Posterior cingulate gyrus (tissue), 11 donors: ENCODE measurements around the gene TBC1D22B.

Experiments used
- DNase-seq, 10 donors: peaks; one replicate each; pipeline versions ENCODE4 v3.0.0 to v3.0.0-alpha.2; 2020 to 2021; ENCODE audit warnings: mixed read lengths in 3 of 10
- intact Hi-C: fragments of 100-400 bp; cut with DNase I; formaldehyde crosslinking; loops from one replicate; pipeline ENCODE4 v1.15.1; 2023

Gene TBC1D22B, protein sequence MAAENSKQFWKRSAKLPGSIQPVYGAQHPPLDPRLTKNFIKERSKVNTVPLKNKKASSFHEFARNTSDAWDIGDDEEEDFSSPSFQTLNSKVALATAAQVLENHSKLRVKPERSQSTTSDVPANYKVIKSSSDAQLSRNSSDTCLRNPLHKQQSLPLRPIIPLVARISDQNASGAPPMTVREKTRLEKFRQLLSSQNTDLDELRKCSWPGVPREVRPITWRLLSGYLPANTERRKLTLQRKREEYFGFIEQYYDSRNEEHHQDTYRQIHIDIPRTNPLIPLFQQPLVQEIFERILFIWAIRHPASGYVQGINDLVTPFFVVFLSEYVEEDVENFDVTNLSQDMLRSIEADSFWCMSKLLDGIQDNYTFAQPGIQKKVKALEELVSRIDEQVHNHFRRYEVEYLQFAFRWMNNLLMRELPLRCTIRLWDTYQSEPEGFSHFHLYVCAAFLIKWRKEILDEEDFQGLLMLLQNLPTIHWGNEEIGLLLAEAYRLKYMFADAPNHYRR

DNA sequence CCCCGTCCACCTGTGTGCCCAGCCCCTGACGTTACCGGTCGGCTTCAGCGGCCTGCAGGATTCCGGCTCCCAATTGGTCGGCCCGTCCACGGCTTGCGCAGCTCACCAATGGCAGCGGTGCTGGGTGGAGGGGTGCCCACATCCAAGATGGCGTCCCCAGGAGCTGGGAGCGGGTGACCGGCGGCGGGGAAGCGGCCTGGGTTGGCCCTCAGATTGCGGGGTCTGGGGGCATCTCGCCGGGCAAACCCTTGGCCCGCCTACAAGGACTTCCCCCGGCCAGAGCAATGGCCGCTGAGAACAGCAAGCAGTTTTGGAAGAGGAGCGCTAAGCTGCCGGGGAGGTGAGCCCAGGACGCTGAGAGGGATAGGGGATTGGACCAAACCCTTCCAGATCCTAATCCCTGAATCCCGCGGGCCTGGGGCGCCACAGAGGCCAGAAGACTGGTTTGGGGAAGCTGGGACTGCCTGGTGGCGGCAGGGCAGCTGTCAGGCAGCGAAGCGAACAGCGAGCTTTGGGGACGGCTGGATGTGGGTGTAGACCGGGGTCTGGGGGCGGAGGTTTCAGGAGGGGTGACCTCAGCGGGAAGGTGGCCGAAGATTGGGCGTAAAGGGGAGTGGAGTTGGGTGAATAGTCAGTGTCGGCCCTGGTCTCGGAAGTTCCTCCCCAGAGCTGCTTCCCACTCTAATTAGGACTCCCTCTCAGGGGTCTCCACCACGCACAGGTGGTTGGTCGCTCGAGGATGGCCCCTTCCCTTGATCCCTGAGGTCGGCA lies at the start of gene TBC1D22B, which contains the start of gene TMEM217:
Gene TBC1D22B, plus strand, starts transcription at position 139 of the 771 bp plus-strand sequence. Its CDS starts 146 bp downstream, at position 285.
Gene TMEM217, minus strand, starts transcription at position 511 of the 771 bp plus-strand sequence. CDS start 39,114 bp downstream, outside the sequence.
- DNase-seq = peak; percentile 95 to 100 (median 98)
- intact Hi-C loops = no loop called here

DNA sequence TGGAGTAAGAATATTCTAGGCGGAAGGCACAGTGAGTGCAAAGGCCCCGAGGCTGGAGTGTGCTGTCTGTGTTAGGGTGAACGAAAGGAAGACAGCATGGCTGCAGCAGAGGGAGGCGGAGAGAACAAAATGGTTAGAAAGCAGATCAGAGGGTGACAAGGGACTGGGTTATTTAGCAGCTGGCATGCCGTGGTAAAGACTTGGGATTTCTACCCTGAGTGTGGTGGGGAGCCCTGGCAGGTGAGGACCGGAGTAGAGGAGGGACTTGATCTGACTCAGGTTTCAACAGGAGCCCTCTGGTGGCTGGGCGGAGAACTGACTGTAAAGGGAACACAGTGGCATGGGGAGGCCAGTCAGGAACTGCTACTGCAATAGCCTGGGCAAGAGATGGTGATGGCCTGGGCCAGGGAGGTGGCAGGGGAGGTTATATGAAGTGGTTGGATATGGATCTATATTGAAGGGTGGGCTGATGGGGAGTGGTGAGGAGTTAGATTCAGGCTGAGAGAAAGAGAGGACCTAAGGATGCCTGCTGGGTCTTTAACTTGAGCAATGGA lies 49.6 kb upstream of the TBC1D22B start:
- intact Hi-C loops = no loop called here
- peak; percentile 39 to 95 (median 76) for DNase-seq

DNA sequence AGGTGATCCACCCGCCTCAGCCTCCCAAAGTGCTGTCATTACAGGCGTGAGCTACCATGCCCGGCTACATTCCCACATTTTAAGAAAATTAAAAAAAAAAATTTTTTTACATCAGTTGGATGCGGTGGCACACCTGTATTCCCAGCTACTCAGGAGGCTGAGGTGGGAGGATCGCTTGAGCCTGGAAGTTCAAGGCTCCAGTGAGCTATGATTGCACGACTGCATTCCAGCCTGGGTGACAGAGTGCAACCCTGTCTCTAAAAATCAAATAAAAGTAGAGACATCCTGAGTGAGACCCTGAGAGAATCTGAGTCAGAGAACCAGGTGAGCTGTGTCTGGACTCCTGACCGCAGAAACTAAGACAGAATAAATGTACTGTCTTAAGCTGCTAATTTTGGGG lies 48.8 kb upstream of the TBC1D22B start:
- intact Hi-C loops = no loop called here

DNA sequence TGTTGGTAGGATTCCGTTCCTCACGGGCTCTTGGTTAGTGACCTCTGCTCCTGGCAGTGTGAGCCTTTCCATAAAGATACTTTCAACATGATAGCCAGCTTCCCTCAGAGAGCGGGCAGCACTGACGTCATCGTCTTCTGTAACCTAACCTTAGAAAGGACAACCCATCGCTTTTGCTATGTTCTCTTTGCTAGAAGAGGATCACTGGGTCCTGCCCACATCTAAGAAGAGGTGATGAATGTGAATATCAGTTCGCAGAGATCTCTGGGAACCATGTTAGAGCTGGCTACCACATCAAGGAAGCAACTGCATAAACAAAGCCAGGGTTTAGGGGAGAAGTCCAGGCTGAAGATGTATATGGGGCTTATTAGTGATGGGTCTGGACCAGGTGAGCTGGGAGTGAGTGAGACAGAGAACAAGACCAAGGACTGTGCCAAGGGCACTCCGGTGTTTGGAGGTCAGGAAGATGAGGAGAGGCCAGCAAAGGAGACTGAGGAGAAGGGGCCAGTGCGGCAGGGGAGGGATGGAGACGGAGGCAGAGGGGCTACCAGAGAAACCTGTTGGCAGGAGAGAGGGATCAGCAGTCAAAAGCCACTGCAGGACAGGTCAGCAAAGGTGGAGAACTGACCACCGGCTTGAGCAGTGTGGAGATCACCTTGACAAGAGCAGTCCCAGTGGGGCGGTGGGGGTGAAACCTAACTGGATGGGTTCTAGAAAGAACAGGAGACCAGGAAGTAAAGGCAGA lies 47.9 kb upstream of the TBC1D22B start:
- DNase-seq = no peak
- intact Hi-C loops = loop anchor here (1.0 kb wide), 1 partner anchor 191 kb away; no protein-coding TSS in a partner anchor

More for the DNA sequence above, 48.8 kb upstream of the TBC1D22B start:
- no peak for DNase-seq

DNA sequence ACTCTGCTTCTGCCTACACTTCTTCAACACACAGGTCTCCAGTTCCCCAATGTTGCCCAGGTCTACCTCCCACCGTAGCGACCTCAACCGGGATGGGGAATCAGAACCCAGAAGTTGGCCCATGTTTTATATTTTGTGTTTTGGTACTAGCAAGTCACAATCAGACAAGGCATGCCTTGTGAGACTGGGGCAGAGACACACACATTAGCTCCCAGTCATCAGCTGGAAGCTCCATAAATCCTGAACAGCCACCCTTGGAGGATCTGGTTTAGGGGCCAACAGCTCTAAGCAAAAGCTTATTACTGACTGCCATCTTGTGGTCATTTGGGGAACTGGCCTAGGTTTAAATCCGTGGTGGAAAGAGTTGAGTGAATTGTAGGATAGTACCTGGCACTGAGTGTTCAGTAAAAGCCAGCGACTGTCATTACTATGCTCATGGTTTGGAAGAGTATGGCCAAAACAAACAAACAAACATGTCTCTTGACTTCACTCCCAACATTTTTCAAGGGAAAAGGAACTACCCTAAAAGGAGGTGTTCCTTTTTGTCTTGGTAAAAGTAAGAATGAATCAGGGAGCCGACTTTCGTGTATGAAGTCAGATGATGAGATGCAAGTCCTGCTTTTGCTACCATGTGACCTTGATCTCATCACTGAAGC lies 47.1 kb upstream of the TBC1D22B start:
- intact Hi-C loops = loop anchor here (1.0 kb wide), 1 partner anchor 192 kb away; no protein-coding TSS in a partner anchor
- peak in 4 of 10 donors; percentile 63 to 79 (median 66) for DNase-seq

DNA sequence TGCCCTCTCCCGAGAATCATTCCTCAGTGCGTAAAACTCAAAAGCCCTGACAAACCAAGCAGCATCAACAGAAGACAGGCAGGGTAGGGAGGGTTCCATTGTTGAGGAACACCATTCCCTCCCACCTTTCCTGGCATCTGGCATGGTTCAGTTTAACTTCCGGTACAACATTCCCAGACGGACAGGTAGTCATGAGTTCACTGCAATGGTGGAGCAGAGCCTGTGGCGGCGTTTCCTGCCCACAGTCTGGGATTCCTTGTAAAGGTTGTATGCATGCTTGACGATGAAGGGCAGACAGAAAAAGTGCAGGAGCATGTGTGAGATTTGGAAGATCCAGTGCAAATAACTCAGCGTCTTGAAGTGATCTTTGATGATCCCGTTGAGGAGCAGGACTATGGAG lies 45.3 kb upstream of the TBC1D22B start:
- DNase-seq = no peak
- intact Hi-C loops = no loop called here

DNA sequence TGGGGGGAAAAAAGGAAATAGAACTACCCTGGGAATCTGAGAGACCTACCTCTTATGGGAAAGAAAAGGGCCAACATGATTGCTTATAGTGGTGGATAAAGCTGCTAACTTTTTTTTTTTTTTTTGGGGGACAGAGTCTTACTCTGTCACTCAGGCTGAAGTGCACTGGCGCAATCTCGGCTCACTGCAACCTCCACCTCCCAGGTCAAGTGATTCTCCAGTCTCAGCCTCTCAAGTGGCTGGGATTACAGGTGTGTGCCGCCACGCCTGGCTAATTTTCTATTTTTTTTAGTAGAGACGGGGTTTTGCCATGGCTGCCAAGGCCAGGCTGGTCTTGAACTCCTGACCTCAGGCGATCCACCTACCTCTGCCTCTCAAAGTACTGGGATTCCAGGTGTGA lies 39.5 kb upstream of the TBC1D22B start:
- no peak for DNase-seq
- intact Hi-C loops = no loop called here

DNA sequence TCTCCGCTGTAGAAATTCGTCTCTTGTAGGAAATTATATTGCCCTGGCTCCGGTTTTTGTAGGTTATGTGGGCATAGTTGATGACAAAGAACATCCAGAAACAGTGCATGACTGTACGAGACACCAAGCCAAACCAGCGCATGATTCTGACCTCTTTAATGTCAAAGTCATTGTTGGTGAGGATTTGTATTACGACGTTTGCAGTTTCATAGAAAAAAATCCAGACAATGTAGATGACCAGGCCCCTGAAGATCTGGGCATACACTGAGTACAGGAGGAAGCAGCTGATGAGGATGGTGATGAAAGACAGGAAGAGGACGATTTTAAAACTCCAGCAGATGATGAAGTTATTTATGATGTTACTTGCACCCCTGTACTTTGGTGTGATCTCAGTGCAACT lies 39.1 kb upstream of the TBC1D22B start:
- intact Hi-C loops = no loop called here
- DNase-seq = no peak

DNA sequence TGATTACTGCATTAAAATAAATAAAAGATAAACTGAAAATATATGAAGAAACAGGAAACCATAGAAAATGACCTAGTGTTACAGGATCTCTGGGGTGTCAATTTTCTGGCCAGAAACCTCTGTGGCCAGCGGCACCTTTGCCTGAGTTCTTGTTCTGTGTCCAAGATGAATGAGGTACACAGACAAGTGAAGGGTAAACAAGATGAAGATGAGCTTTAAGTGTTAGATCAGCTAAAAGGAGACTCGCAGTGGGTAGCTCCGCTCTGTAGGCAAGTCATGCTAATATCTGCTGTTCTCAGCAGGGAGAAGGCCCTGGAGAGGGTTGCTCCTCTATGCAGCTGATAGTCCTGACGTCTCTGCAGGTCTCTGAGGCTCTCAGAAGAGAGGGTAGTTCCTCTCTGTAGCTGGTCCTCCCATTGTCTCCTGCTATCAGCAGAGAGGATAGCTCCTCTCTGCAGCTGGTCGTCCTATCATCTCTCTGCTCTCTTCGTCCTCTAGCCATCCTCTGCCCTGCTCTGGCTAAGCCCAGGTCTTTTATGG lies 35.9 kb upstream of the TBC1D22B start:
- DNase-seq = no peak
- intact Hi-C loops = no loop called here

DNA sequence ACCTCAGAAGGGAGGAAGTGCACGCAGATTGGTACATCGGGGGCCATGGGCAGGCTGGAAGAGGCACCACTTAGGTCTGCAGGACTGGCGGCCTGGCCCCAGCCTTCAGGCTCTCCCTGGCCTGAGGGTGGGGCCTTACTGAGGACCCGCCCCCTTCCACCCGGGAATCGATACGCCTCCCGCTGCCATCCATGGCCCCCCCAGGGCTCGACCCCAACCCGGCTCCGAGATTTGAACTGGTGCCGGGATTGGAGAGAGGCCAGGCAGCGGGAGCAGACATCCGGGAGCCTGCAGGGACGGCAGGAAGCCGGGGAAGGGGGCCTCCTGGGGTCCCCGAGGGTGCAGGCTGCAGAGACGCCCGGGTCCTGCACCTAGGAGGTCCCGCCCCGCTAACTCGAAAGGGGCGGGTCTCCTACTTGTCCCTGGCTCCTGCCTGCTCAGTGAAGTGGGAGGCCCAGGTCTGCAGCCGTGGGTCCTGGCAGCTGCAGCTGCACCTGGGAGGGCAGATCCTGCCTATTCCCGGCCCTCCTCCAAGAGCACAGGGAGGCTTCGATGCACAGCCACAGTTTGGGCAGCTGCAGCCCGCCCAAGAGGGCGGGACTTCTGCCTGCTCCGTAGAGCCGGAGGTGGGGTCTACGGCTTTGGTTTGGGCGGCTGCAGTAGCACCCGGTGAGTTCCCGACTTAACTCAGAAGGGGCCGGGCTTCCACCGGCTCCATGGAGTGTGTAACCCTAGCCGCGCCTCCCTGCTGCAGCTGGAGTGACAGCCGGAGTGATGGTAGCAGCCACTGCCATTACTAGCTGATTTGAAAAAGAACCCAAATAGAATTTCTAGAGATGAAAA lies 35.2 kb upstream of the TBC1D22B start:
- peak in 9 of 10 donors; percentile 24 to 95 (median 60) for DNase-seq
- intact Hi-C loops = no loop called here

DNA sequence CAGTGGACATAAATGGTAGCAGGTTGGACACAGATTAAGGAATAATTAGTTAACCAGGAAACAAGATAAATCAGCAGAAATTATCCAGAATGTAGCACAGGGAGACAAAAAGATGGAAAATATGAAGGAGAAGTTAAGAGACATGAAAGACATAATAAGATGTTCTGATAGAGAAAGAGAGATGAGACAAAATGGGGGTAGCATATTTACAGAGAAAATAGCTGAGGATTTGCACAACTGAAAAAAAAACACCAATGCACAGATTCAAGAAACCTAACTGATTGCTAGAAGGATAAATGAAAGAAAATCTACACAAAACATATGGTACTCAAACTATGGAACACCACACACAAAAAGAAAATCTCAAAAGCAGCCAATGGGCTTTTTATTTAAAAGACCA lies 34.6 kb upstream of the TBC1D22B start:
- intact Hi-C loops = no loop called here
- DNase-seq = no peak

DNA sequence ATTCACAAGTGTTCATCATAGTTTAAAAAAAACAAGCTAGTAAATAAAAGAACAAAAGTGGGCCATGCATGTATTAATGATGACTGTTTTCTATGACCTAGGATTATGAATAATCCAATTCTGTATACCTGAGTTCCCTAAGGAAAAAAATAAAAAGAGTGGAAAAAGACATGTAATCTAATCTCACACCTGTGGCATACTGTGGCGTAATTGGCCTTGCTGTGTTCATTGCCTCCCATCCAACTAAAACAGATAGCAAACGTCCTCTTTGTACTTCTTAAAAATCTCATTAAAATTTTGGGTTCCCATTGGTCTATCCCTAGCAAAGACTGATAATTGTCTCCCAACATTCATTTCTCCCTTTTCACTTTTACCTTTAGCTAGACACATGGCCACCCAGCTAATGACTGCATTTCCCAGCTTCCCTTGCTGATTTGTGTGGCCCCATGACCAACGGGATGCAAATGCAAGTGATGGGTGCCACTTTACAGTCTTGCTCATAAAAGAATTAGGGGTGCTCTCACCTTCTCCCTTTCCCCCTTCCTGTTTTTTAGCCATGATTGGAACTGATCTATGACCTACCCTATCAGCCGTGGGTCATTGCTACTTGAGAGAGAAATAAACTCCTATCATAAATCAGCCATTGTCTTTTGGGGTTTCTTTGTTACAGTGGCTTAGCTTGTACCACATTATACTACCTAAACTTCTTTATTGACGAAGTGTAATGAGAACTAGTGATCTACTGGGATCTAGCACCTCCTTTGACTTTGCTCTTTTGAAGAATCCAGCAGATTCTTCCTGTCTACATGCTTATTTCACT lies 32.0 kb upstream of the TBC1D22B start:
- no peak for DNase-seq
- intact Hi-C loops = no loop called here

DNA sequence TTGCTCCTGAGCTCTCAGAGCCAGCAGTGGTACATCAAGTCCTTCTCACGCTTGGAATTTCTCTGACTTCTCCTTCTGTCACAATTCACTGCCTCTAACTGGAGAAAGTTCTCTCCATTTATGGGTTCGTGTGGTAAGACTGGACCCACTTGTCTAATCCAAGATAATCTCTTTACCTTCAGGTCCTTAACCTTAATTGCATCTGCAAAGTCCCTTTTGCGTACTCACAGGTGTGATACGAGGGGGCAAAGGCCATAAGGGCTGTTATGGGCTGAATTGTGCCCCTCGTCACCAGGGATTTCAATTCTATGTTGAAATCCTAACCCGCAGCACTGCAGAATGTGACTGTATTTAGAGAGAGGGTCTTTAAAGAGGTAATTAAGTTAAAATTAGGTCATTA lies 27.5 kb upstream of the TBC1D22B start:
- intact Hi-C loops = no loop called here
- no peak for DNase-seq

DNA sequence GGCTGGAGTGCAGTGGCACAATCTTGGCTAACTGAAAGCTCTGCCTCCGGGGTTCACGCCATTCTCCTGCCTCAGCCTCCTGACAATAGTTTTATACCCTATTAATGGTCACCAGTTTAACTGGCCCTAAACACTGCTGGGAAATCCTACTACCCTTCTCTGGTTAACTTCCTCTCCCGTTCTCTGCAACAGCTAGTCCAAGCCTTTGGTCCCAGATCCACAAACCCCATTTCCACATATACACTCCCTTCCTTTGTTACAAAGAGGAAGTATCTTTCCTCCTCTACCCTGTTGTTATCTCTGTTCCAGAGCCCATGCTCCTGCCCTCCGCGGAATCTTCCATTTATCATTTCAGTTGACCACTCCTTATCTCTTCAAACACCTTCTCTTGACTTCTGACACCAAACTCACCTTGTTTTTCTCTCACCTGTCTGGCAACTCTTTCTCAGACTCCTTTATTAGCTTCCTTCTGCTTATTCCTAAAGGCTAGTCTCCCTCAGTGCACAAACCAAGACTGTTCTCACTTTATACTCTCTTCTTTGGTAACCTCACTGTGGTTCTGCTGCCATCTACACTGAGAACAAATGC lies 25.0 kb upstream of the TBC1D22B start:
- intact Hi-C loops = no loop called here
- DNase-seq = no peak

DNA sequence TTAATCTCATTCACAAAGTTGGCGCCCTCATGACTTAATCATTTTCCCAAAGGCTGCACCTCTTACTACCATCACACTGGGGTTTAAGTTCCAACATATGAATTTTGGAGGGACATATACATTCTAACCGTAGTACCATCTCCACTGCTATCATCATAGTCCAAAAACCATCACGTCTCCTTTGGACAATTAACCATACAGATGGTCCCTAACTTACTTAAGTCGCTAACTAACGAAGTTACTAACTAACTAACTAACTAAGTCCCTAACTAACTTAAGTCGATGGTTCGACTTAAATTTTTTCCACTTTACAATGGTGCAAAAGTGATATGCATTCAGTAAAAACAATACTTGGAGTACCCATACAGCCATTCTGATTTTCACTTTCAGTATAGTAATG lies 24.0 kb upstream of the TBC1D22B start:
- DNase-seq = no peak
- intact Hi-C loops = no loop called here

DNA sequence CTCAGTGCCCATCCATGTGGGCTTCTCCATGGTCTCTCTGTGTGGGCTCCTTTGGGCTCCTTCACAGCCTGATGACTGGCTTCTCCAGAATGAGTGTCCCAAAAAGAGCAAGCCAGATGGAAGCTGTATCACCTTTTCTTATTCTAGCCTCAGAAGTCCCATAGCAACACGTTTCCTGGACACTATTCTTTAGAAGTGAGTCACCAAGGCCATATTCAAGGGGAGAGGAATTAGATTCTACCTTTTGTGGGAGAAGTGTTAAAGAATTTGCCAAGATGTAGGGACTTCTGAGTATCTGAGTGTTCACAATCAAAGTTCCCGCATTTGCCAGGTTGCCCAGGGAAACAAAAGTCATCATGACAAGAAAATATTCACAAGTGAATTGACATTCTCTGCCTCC lies 20.7 kb upstream of the TBC1D22B start:
- DNase-seq = no peak
- intact Hi-C loops = no loop called here

DNA sequence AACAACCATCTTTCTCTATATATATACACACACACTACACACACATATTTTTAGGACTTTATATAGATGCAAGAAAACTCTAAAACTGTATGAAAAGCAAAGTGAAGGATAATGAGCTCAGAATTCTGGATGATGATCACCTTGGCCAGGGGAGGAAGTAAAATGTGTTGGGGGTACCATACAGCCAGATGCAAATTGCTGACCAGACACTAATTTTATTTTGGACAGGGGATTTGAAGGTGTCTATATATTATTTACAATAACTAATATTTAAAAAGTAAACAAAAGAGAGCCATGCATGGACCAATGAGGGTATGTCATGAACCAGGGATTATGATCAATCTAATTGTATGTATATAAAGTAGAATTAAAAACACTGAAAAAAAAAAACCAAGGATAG lies 19.8 kb upstream of the TBC1D22B start:
- intact Hi-C loops = no loop called here
- DNase-seq = no peak
